ENCODE results near the gene GAP43.

GAP43 gene

DNA sequence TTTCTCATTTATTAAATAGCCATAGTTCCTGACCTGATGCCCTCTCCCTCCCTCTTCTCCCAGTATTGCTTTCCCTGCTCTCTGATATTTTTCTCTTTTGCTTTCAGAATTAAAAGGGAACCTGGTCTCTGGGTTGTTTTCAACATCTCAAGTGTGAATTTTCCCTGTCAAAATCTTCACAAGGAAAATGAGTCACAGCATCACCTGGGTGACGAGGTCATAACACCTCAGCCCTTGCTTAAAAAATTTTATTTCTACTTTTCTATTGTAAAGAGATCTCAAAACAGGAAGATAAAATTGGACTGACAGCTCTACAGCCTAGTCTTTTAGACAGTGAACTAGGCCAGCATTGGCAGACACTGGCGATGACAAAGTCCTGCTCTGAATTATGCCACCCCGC, 40.1 kb downstream of the GAP43 start:
- no peak for DNase-seq

GRCh38 chr3:115666081-115666480, 42.8 kb downstream of the GAP43 start:
- no peak for DNase-seq

- DNase-seq: no peak
These were observed 43.8 kb downstream of the GAP43 start for GRCh38 chr3:115666920-115667737.

DNA sequence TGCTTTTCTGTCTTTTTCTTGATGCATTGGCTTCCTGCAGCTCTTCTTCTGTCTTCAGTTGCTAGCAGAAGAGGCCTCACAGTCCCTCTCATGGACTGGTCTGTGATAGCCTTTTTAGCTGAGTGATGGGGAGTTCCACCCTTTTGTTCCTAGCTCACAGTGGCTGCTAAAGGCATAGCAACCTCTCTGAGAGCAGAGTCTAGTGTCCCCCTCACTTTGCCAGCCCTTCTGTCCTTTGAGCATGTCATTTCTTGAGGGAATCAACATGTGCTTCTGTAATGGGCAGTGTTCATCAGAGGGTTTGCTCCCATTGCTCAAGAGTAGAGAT, 44.4 kb downstream of the GAP43 start:
- DNase-seq: no peak

GRCh38 chr3:115670911-115671310, 47.6 kb downstream of the GAP43 start:
- no peak for DNase-seq

DNA sequence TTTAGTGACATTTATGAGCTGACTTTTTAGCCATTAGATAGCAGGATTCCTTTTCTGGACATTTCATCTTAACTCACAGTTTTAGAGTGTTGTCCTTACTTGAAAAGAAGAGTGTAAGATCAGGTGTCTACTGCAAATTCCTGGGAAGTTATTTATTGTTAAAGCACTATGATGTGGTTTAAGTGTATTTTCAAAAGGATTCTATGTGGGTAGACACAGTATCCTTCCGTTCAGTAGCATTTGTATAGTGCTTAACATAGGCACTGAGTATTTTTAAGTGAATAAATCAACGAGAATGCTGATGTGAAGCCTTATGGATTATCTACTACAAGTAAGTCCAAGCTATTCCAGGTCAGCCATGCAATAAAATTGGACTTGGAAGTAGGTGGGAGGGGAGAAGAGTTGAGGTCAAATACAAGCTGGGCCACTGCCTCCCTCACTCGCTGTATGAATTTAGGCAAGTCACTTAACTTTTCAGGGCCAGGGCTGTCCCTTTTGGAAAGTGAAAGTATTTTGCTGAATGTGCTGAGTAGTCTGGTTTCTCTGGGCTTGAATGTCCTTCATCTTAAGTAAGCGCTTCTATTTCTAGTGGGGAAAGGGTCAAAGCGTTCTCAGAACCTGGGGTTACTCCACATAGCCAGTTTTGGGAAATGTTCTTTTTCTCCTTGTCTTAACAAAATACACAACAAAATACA, 48.6 kb downstream of the GAP43 start:
- no peak for DNase-seq

DNA sequence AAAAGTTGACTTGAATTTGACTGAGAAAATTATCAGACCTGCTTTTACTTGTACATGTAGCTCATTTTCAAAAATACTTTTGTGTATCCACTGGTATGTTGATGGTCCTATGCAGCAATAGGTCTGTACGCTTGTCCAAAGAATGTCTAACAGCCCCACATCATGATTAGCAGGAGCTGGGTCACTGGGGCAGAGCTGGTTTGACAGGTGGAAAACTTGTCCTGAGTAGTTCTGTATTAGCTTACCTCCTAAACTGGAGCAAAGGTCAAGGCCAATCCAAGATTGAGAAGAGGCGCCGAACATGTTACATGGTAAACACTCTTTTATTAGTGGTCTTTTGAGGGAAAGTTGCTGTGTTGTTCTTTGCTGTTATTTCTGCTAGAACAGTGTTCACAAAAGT, 50.6 kb downstream of the GAP43 start:
- no peak for DNase-seq

GRCh38 chr3:115676336-115676735, 53.0 kb downstream of the GAP43 start:
- DNase-seq: no peak

GRCh38 chr3:115680803-115681345, 57.6 kb downstream of the GAP43 start:
- DNase-seq: no peak

GRCh38 chr3:115681736-115682135, 58.4 kb downstream of the GAP43 start:
- no peak for DNase-seq

DNA sequence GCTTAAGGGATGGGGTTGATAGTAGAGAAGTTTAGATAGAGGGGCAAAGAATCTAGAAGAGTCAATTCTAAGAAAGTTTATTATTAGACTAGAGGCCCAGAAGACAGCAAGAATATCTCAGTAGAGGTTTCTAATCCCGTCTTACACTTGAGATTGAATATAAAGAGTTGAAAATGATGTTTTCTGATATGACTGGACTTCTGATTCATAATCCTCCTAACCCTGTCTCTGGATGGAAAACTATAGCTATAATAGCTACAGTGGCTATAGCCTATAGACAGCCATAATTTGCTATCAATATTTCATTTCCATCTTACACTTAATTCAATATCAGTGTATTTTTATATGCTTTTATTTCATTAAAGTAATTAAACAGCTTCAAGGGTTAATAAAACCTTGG, 60.0 kb downstream of the GAP43 start:
- DNase-seq: no peak

GRCh38 chr3:115683773-115684172, 60.5 kb downstream of the GAP43 start:
- no peak for DNase-seq

DNA sequence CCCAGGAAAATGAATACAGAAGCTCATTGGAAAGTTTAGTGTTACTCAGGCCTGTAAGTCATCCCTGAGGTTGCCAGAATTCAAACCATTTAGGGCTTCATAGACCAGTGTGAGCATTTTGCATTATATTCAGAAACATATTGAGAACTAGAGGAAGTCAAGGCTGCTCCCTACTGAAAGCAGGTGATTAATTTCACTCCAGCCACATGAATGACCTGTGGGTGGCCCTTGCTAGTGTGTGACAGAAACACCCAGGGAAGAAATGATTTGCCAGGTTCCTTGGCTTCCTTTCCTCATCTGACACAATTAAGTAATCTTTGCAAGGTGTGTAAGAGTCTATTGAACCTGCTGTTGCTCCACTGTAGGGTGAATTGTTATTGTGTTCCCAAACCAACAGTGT, 61.8 kb downstream of the GAP43 start:
- DNase-seq: no peak

- no peak for DNase-seq
These were observed 64.4 kb downstream of the GAP43 start for GRCh38 chr3:115687721-115688120.

GRCh38 chr3:115688418-115688817, 65.1 kb downstream of the GAP43 start:
- DNase-seq: no peak

GRCh38 chr3:115689928-115690327, 66.6 kb downstream of the GAP43 start:
- DNase-seq: no peak

GRCh38 chr3:115691964-115692363, 68.7 kb downstream of the GAP43 start:
- DNase-seq: no peak

GRCh38 chr3:115692887-115693524, 69.7 kb downstream of the GAP43 start:
- DNase-seq: peak; percentile 43

GRCh38 chr3:115693868-115694267, 70.6 kb downstream of the GAP43 start:
- DNase-seq: no peak

GRCh38 chr3:115695090-115695489, 71.8 kb downstream of the GAP43 start:
- DNase-seq: no peak

- no peak for DNase-seq
These were observed 74.1 kb downstream of the GAP43 start for GRCh38 chr3:115697263-115698053.

GRCh38 chr3:115698851-115699591, 75.7 kb downstream of the GAP43 start:
- DNase-seq: no peak

All from T-helper 9 cell (primary cell).